HFFc6 (cell line): Measurements from ENCODE around the gene POLR2E. TPM values are rescaled to one million over a fixed set of nuclear protein-coding genes. Genes with fewer than 3 reads are reported as not detected.

ENCODE experiments used
- DNase-seq: peaks from one replicate; pipeline ENCODE4 v3.0.0-alpha.2; 2018
- H3K27ac Mint-ChIP-seq: 2 replicates; pipeline ENCODE4 v1.8.0; 2020; ENCODE audit warnings: mild to moderate bottlenecking, mixed read lengths
- H3K27me3 Mint-ChIP-seq: 2 replicates; pipeline ENCODE4 v1.8.0; 2021; ENCODE audit warnings: mild to moderate bottlenecking, moderate library complexity, mixed read lengths; ENCODE audit not compliant: insufficient read depth
- H3K36me3 Mint-ChIP-seq: 2 replicates; pipeline ENCODE4 v1.8.0; 2021; ENCODE audit warnings: low read depth, mixed read lengths
- H3K4me1 Mint-ChIP-seq: 2 replicates; pipeline ENCODE4 v1.8.0; 2020; ENCODE audit warnings: low read depth, mixed read lengths
- H3K4me3 Mint-ChIP-seq: 2 replicates; pipeline ENCODE4 v1.8.0; 2020; ENCODE audit warnings: mild to moderate bottlenecking, moderate library complexity, mixed read lengths
- H3K9me3 Mint-ChIP-seq: 2 replicates; pipeline ENCODE4 v1.8.0; 2020; ENCODE audit warnings: mild to moderate bottlenecking, mixed read lengths
- total RNA-seq, 6 experiments: library from RNA; stranded (reverse); fragmentation: NEBNext Ultra II Directional; extraction: Animal tissue kit (Norgen Biotek cat#: 25700); gene quantifications; 2 replicates in 1 of 6; 3 replicates in 5 of 6; pipeline ENCODE4 v1.2.3, GENCODE V29; 2021
- TF ChIP-seq, protein P1 (sequence below): fragments of 200-600 bp; sonication (generic); IDR thresholded peaks from 2 replicates; pipeline ENCODE4 v1.5.0; 2021; ENCODE audit warnings: antibody characterized with exemption, mild to moderate bottlenecking

POLR2E gene
- total RNA-seq, 6 experiments from 2014 or later: 224 to 289 (median 250) TPM

DNA sequence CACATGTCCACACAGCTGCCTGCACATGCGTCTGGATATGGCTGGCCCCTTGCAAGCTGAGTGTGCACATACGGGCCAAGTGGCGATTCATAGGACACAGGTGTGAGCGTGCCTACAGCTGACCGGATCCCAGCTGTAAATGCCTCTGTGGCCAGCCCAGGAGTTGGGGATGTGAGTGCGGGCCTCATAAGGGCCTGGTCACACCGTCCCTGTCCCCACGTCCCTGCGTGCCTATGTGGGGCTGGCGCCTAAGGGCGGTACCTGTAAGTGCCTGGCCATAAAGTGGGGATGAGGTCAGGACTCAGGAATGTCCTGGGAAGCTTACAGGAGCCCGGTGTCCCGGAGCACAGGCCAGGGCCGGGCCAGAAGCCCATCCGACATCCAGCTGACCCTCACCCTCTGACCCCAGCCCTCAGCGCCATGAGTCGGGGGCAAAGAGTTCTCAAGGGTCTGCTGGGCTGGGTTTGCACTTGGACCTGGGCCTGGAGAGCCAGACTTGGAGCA lies 29.5 kb downstream of the POLR2E start:
- TF ChIP-seq, protein P1, sequence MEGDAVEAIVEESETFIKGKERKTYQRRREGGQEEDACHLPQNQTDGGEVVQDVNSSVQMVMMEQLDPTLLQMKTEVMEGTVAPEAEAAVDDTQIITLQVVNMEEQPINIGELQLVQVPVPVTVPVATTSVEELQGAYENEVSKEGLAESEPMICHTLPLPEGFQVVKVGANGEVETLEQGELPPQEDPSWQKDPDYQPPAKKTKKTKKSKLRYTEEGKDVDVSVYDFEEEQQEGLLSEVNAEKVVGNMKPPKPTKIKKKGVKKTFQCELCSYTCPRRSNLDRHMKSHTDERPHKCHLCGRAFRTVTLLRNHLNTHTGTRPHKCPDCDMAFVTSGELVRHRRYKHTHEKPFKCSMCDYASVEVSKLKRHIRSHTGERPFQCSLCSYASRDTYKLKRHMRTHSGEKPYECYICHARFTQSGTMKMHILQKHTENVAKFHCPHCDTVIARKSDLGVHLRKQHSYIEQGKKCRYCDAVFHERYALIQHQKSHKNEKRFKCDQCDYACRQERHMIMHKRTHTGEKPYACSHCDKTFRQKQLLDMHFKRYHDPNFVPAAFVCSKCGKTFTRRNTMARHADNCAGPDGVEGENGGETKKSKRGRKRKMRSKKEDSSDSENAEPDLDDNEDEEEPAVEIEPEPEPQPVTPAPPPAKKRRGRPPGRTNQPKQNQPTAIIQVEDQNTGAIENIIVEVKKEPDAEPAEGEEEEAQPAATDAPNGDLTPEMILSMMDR: no peak
- Mint-ChIP-seq H3K4me3 (no peak overlapping the region), H3K9me3 (no peaks in the 10 kb centered on the region), H3K4me1 (no peaks in the 10 kb centered on the region), H3K27me3 (peaks cover 13% of the 10 kb centered on the region), H3K27ac (no peak overlapping the region), H3K36me3 (no peaks in the 10 kb centered on the region)
- no peak for DNase-seq

DNA sequence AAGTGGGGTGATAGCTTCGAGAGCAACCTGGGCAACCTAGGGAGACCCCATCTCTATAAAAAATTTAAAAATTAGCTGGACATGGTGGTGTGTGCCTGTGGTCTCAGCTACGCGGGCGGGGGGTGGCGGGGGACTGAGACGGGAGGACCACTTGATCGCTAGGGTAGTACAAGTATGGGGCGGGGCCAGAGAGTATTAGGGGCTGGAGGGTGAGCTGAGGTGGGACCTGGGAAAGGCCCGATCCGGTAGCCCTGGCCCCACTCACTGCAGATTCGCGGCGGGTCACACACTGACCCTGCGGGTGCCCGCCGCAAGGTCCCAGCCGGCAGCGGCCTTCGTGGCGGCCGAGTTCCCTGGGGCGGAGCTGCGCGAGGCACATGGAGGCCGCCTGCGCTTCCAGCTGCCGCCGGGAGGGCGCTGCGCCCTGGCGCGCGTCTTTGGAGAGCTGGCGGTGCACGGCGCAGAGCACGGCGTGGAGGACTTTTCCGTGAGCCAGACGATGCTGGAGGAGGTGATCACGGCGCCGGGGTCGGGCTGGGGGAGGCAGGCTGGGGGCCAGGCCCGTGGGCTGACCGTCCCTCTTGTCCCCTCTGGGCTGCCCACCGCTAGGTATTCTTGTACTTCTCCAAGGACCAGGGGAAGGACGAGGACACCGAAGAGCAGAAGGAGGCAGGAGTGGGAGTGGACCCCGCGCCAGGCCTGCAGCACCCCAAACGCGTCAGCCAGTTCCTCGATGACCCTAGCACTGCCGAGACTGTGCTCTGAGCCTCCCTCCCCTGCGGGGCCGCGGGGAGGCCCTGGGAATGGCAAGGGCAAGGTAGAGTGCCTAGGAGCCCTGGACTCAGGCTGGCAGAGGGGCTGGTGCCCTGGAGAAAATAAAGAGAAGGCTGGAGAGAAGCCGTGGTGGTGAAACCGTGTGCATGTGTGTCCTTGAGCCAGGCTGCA lies 30.2 kb downstream of the POLR2E start:
- no peaks in the 10 kb centered on the region for H3K36me3 Mint-ChIP-seq
- TF ChIP-seq, protein P1: peak; percentile 81
- peaks cover 9% of the 10 kb centered on the region for H3K27me3 Mint-ChIP-seq
- no peak overlapping the region for H3K27ac Mint-ChIP-seq
- H3K4me1 Mint-ChIP-seq: no peaks in the 10 kb centered on the region
- no peak overlapping the region for H3K4me3 Mint-ChIP-seq
- H3K9me3 Mint-ChIP-seq: no peaks in the 10 kb centered on the region
- no peak for DNase-seq

DNA sequence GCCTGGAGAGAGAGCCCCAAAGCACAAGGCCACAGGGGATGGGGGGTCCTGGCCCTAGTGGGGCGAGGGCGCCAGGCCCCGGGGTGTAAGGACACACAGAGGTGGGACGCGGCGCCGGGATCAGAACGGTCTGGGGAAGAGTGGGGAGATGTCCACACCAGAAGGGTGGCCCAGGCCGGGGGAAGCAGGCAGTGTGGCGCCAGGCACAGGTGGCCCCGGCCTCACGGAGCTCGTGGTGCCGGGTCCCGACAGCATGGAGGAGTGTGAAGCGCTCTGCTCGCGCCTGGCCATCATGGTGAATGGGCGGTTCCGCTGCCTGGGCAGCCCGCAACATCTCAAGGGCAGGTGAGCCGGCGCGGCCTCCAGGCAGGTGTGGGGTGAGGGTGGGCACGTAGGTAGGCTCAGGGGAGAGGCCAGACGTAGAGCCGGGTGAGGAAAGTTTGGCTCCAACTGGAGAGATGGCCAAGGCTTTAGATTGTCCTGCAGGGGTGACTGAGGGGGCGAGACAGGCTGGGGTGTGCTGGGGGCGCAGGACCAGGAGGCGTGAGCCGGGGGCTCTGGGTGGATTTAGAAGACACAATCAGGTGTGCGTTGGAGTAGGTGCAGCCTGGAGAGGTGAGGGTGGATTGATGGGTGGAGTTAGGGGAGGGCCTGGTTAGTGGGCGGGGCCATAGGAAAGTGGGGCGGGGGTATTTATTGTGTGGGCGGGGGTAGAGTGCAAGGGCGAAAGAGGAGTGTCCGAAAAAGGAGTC lies 31.1 kb downstream of the POLR2E start:
- Mint-ChIP-seq H3K27me3 (peaks cover 9% of the 10 kb centered on the region), H3K4me3 (no peak overlapping the region), H3K36me3 (no peaks in the 10 kb centered on the region), H3K4me1 (no peaks in the 10 kb centered on the region), H3K9me3 (no peaks in the 10 kb centered on the region), H3K27ac (no peak overlapping the region)
- DNase-seq: no peak
- TF ChIP-seq, protein P1: no peak

DNA sequence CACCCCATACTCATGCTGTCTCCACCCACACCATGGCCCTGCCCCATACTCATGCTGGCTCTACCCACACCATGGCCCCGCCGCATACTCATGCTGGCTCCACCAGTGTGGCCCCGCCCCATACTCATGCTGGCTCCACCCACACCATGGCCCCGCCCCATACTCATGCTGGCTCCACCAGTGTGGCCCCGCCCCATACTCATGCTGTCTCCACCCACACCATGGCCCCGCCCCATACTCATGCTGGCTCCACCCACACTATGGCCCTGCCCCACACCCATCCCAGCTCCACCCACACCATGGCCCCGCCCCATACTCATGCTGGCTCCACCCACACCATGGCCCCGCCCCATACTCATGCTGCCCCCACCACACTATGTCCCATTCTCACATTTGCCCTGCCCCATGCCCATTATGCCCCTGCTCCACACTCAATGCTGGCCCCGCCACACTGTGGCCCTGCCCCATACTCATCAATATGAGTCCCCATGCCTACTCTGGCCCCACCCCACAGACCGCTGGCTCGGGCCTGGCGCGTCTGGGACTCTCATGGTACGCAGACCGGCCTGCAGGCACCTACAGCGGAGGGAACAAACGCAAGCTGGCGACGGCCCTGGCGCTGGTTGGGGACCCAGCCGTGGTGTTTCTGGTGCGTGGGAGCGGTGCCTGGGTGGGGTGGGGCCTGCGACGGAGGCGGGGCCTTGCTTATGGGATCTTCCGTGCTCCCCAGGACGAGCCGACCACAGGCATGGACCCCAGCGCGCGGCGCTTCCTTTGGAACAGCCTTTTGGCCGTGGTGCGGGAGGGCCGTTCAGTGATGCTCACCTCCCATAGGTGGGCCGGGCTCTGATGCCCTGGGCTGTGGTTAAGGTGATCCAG lies 31.9 kb downstream of the POLR2E start:
- Mint-ChIP-seq H3K27me3 (peaks cover 5% of the 10 kb centered on the region), H3K36me3 (no peaks in the 10 kb centered on the region; the same call in 1 of the 2 replicates), H3K4me3 (no peak overlapping the region), H3K4me1 (no peaks in the 10 kb centered on the region), H3K27ac (no peak overlapping the region), H3K9me3 (peaks cover 3% of the 10 kb centered on the region; the same call in 1 of the 2 replicates)
- DNase-seq: peak; percentile 25
- TF ChIP-seq, protein P1: no peak
